T47D (cell line): ENCODE results near the gene SLC24A5.

ENCODE experiments used
- DNase-seq, 2 experiments: peaks; one replicate each; pipeline versions ENCODE4 v3.0.0 to v3.0.0-alpha.2; 2011 to 2012; ENCODE audit warnings: low read depth in 1 of 2, low spot score in 1 of 2
- JUND ChIP-seq: IDR thresholded peaks from 2 replicates; pipeline ENCODE4 v1.6.1; 2012; ENCODE audit warnings: low read depth
- in situ Hi-C: cut with HindIII; loops from 2 replicates; pipeline ENCODE4 v1.10.0; 2016; ENCODE audit warnings: low sequenced_read_pairs, low pct_unique_long_range_greater_than_20kb

Gene SLC24A5

GRCh38 chr15:48132874-48133273 lies 12.1 kb downstream of the SLC24A5 start:
- no peak for TF ChIP-seq JUND
- in situ Hi-C loops = no loop called here

GRCh38 chr15:48143856-48144255 lies 23.1 kb downstream of the SLC24A5 start:
- in situ Hi-C loops = no loop called here
- TF ChIP-seq JUND = no peak
- DNase-seq = no peak

More at GRCh38 chr15:48132874-48133273, 12.1 kb downstream of the SLC24A5 start:
- no peak for DNase-seq

GRCh38 chr15:48144889-48145288 lies 24.1 kb downstream of the SLC24A5 start:
- no peak for DNase-seq
- in situ Hi-C loops = no loop called here

GRCh38 chr15:48145923-48146322 lies 25.1 kb downstream of the SLC24A5 start:
- no peak for TF ChIP-seq JUND
- DNase-seq = no peak
- in situ Hi-C loops = no loop called here

More at GRCh38 chr15:48144889-48145288, 24.1 kb downstream of the SLC24A5 start:
- no peak for TF ChIP-seq JUND

- in situ Hi-C loops = no loop called here
- TF ChIP-seq JUND = no peak
These were observed 26.6 kb downstream of the SLC24A5 start for GRCh38 chr15:48147358-48147757.

GRCh38 chr15:48149858-48150257 lies 29.1 kb downstream of the SLC24A5 start:
- no peak for DNase-seq
- TF ChIP-seq JUND = no peak
- in situ Hi-C loops = no loop called here

More at GRCh38 chr15:48147358-48147757, 26.6 kb downstream of the SLC24A5 start:
- no peak for DNase-seq

- TF ChIP-seq JUND = no peak
These were observed 32.7 kb downstream of the SLC24A5 start for GRCh38 chr15:48153526-48153925.

GRCh38 chr15:48168616-48169015 lies 47.8 kb downstream of the SLC24A5 start:
- no peak for DNase-seq
- in situ Hi-C loops = no loop called here
- no peak for TF ChIP-seq JUND

More at GRCh38 chr15:48153526-48153925, 32.7 kb downstream of the SLC24A5 start:
- no peak for DNase-seq
- in situ Hi-C loops = no loop called here

GRCh38 chr15:48170981-48171380 lies 50.2 kb downstream of the SLC24A5 start:
- no peak for TF ChIP-seq JUND
- DNase-seq = no peak
- in situ Hi-C loops = no loop called here

- no peak for TF ChIP-seq JUND
- in situ Hi-C loops = no loop called here
- DNase-seq = no peak
These were observed 54.3 kb downstream of the SLC24A5 start for GRCh38 chr15:48175126-48175525.

- DNase-seq = no peak
- no peak for TF ChIP-seq JUND
- in situ Hi-C loops = no loop called here
These were observed 55.3 kb downstream of the SLC24A5 start for GRCh38 chr15:48176112-48176511.

GRCh38 chr15:48176957-48177356 lies 56.2 kb downstream of the SLC24A5 start:
- no peak for TF ChIP-seq JUND
- DNase-seq = no peak
- in situ Hi-C loops = no loop called here

- TF ChIP-seq JUND = no peak
- DNase-seq = peak; percentile 23 to 56
- in situ Hi-C loops = no loop called here
These were observed 56.6 kb downstream of the SLC24A5 start for GRCh38 chr15:48177383-48177765.
